ENCODE results near the gene ZNF431.

GRCh38 chr19:21233691-21234090, 91.9 kb downstream of the ZNF431 start:
- TF ChIP-seq CTCF (IDR thresholded peaks at IDR 0.05) (no peak), EZH2 (IDR thresholded peaks at IDR 0.05; ENCODE audit: borderline replicate concordance, insufficient read depth, low read depth, low read length, poor library complexity, severe bottlenecking) (no peak)
